GM19324 (cell line): ENCODE data around the gene PIK3AP1.
"Not testable (repeated sequence)": the region's sequence is repeated elsewhere in the genome, so short reads cannot be mapped to it uniquely, and the experiment has no call there.

Experiments used
- ATAC-seq: cut with Tn5 transposase; IDR thresholded peaks from one replicate; pipeline ENCODE4 v1.9.1; 2021; ENCODE audit warnings: mild to moderate bottlenecking, moderate library complexity; ENCODE audit not compliant: unreplicated experiment, low FRiP score

Gene PIK3AP1

GRCh38 chr10:96698305-96698704 is 22.0 kb downstream of the PIK3AP1 start:
- ATAC-seq: not testable (repeated sequence)

DNA sequence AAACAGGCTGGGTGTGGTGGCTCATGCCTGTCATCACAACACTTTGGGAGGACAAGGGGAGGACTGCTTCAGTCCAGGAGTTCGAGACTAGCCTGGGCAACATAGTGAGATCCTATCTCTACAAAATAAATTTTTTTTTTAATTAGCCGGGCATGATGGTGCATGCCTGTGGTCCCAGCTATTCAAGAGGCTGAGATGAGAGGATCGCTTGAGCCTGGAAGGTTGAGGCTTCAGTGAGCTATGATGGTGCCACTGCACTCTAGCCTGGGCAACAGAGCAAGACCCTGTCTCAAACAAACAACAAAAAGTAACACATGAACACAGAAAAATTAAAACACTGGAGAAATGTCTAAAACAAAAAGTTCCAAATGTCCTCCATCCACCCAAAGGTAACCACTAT is 22.9 kb downstream of the PIK3AP1 start:
- no peak for ATAC-seq

GRCh38 chr10:96696845-96697425 is 23.4 kb downstream of the PIK3AP1 start:
- ATAC-seq: no peak

- ATAC-seq: no peak
Measured at GRCh38 chr10:96695975-96696634, 24.2 kb downstream of the PIK3AP1 start.

DNA sequence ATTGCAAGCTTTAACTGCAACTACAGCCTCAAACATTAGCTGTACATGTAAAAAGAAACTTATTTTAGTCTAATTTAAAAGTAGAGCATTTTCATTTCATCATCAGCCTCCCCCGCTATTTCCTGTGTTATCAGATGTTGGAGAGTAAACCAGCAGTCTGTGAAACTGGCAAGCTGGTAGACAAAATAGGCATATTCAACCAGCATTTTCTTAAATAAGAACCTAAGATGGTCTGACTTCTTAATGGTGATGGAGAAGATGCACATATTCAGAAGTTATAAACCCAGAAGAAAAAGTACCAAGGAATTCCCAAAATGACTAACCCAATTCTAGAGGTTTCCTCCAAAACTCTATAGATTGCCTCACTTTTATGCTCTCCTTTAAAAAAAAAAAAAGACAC is 24.9 kb downstream of the PIK3AP1 start:
- no peak for ATAC-seq

- no peak for ATAC-seq
Measured at GRCh38 chr10:96693431-96693830, 26.9 kb downstream of the PIK3AP1 start.

DNA sequence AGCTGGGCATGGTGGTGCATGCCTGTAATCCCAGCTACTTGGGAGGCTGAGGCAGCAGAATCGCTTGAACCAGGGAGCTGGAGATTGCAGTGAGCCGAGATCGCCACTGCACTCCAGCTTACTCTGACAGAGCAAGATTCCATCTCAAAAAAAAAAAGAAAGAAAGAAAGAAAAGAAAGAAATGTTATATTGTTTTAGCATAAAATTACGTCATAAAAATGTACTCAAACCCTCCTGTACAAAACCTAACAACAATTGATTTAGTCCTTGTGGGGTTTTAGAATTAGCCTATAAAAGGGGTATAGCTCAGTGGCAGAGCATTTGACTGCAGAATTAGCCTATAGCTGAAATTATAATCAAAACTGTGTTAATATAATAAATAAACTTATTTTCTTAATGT is 27.9 kb downstream of the PIK3AP1 start:
- no peak for ATAC-seq

DNA sequence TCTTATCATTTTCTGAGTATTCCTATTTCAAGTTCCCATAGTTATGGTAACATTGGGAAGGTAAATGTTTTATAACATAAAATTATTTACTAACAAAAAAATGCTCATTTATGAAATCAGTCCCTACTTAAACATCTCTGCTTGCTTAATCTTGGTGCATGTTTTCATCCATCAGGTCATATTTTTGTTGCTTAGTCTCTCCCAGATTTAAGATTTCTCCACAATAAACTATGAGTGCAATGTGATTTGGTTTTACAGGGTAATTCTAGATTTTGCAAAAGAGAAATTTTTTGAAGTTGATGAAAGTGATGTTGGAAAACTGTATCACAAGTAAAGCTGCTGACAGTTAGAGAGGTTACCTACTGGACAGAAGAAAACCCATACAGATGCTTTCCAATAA is 28.6 kb downstream of the PIK3AP1 start:
- ATAC-seq: no peak

DNA sequence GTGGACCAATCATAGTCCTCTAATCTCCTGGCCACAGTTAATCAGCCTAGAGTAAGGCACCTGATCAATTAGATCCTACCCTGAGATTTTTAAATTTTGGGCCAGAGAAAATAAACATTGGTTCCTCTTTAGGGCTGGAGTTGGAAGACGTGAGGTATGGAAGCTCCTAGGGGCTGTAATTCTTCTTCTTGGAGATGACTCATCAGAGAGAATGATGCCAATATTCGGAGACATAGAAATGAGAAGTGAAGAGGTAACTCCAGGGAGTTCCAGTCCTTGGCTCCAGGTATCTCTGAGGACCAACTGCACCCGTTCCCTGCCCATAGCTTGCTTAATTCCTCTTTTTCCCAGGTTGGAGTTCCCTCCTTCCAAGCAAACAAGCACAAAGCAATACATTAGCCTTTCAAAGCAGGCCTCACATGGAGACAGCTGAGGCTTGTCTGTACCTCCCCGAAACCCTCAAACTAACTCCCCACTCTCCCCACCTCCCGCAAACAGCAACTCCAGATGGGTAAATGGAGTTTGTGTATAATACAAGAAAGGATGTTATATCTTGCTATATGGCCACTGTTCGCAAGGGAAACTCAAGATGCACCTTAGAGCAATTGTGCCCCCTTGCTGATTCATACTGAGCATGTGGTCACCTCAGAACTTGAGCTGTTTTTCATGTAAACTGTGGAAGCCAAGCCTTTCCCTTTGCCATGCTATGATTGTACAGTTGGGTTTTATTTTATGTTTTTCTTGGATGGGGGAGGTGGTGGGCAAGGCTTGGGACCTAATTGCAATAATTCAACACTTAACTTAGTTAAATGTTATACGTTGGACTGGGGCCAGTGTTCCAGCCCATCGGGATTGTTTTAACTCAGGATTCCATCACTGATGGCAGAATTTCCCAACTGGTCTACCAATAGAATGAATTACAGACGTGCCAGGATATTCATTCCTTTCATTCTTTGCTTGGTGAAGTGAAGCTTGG is 29.3 kb downstream of the PIK3AP1 start:
- no peak for ATAC-seq

DNA sequence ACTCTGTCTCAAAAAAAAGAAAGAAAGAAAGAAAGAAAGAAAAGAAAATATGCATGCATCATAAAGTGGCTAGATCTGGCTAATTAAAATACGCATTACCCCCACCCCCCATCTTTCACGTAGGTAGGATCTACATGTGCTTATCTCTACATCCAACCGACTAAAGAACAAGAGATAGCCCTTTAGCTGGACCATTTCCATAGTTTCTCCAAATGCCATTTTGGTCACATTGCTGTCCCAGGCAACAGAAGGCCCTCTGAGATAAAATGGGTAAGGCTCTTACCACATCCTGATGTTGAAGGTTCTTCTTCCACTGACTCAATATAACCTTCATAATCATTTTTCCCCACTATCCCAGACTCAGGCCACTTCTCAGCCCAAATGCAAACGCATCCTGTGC is 31.5 kb downstream of the PIK3AP1 start:
- ATAC-seq: no peak

DNA sequence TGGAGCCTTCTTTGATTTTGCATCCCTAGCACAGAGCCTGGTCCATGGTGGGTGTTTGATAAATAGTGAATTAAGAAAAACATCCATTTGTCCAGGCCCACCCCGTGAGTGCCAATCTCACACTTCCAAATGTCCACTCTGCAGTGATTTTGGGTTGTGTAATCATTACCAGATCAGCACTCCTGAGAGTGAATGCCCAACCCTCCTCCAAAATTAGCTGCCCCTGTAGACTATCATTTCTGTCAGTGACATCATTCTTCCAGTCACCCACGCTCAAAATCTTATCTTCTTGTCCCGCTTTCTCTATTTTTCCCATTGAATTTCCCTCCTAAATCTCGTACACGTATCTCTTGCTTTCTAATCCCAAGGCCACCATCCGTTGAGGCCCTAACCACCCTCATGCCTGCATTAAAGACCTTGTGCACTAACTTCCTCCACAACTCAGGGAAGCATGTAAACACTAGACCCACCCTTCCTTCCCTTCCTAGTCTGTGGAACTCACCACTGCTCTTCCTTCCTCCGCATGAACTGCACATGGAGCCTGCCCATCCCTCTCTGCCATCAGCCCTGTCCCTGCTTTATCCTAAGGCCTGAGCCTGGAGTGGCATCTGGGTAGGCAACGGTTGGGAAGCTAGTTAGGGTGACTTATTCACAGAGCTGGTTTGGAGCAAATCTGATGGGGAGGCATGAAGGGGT is 32.8 kb downstream of the PIK3AP1 start:
- no peak for ATAC-seq

DNA sequence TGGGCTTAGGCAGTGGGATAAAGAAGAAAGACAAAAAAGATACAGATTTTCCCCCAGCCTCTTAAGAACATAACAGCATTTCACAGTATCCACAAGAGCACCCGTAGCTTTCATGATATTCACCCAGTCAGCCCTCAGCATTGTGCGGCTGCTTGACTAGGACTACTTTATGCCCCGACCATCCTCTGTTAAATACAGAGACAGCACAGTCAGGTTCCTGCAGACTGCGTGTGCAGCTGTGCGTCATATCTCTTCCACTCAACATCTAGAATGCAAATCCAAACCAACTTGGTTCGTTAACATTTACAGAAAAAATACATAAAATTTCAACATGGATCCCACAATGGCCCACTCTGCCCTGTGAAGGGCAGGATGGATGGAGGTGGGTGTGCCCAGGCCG is 33.8 kb downstream of the PIK3AP1 start:
- ATAC-seq: no peak

DNA sequence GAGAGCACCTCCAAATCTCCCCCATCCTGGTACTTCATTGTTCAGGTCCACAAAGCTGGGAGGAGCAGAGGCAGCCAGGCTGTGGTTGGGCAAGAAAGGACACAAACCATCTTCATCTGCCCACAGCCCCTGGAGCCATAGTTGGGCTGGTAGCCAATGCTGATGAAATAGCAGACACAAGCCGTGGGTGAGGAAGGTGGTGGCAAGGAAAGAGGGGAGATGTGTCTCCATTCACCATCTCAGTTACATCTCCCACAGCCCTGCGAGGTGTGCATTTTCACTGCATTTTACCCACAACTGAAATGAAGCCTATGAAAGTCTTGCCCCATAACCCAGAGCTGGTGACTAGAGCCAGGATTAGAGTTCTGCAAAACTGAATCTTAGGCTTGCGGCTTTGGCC is 35.0 kb downstream of the PIK3AP1 start:
- ATAC-seq: no peak

- no peak for ATAC-seq
Measured at GRCh38 chr10:96684826-96685225, 35.5 kb downstream of the PIK3AP1 start.

DNA sequence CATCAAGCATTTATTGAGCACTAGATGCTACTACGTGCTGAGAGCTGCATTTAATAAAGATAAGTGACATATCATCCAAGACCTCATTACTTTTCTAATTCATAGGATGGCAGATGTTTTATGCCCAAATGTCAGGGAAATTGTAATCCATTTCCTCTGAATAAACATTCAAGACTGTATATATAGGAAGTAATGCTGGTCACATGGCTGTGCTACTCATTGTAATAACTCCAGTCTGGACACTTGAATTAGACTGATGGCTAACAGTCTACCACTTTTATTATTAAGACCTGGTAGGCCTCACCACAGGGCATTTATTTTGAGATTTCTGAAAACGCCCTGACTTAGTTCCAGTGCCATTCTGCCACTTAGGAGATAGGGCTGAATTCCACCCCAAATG is 36.6 kb downstream of the PIK3AP1 start:
- no peak for ATAC-seq

DNA sequence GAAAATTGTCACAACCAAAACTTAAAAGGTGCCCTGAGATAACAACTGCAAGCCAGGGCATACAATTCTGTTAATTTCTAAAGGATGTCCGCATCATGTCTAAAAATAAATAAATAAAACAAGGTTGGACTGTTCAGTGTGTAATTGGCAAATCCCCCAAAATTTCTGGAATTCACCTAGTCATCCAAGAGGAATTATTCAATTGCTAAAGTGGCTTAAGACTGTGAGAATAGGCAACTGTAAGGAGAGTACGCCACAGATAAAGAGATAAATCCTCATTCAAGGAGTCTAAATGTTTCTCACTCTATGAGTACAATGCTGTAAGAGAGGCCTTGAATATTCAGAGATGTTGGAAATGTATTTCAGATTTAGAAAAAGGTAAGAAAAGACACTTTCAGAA is 37.2 kb downstream of the PIK3AP1 start:
- no peak for ATAC-seq

GRCh38 chr10:96681524-96681923 is 38.8 kb downstream of the PIK3AP1 start:
- ATAC-seq: no peak

DNA sequence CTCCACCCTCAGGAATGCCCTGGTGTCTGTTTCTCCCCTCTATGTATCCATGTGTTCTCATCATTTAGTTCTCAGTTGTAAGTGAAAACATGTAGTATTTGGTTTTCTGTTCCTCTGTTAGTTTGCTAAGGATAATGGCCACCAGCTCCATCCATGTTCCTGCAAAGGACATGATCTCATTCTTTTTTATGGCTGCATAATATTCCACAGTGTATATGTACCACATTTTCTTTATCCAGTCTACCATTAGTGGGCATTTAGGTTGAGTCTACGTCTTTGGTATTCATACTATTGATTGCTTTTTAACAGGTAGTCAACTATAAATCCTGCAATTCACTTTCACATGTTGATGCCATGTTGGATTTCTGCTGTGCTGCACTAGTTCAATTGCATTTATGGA is 39.9 kb downstream of the PIK3AP1 start:
- not testable (repeated sequence) for ATAC-seq

DNA sequence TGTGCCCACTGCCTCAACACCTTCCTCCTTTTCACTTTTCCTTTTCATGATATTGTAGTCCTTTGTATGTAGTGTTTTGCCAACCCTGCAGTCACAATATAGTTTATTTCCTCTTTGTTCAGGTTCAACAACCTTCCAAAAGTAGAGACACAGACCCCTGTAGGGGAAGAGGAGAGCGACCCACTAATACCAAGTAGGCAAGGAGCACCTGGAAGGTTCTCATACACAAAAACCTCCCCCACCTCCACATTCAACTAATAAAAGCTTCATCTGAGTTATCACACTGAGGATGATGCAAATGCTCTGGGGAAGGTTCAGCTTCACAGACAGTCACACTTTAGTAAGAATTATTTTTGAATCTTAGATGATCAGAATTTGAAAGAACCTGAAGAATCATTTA is 41.6 kb downstream of the PIK3AP1 start:
- no peak for ATAC-seq

DNA sequence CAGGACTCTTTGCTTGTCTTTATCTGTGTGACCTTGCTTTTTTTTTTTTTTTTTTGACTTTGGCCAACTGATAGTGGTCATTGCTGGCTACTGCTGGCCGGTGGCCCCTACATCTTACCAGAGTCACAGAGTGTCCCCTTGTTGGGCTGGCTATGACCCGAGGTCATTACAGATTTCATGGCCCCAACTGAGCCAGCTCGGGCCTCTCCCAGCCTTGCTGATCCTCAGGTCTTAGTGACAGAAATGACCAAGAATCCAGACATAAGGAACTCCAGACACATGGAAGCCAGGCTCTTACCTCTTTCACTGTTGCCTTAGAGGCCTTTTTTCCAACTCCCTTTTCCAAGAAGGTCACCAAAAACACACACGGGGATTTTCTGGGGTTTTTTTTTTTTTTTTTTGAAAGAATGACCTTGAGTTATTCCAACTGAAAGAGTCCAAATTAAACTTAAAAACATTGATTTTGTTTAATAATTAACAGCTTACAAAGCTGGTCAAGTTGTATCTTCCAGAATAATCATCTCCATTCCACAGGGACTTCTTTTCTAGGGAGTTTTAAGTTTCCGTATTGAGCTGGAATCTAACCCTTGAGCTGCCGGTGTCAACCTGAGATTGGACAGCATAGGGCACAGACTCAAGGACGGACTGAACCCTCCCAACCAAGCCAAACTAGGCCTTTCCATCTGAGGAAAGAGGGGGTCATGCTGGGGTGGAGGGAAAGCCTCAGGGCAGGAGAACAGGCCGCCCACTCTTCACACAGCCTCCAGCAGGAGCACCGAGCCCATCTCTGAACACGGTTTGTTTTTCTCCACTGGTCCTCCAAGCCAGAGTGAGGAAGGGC is 43.8 kb downstream of the PIK3AP1 start:
- no peak for ATAC-seq
